ACHN (cell line): ENCODE results near the gene FABP2.
"Not testable (repeated sequence)": the region's sequence is repeated elsewhere in the genome, so short reads cannot be mapped to it uniquely, and the experiment has no call there.

Experiments
- DNase-seq: peaks from one replicate; pipeline ENCODE4 v3.0.0-alpha.2; 2015
- in situ Hi-C: cut with HindIII; loops from 2 replicates; pipeline ENCODE4 v1.10.0; 2017; ENCODE audit warnings: low sequenced_read_pairs, low pct_ligation_motif_present, low pct_unique_long_range_greater_than_20kb

Gene FABP2

DNA sequence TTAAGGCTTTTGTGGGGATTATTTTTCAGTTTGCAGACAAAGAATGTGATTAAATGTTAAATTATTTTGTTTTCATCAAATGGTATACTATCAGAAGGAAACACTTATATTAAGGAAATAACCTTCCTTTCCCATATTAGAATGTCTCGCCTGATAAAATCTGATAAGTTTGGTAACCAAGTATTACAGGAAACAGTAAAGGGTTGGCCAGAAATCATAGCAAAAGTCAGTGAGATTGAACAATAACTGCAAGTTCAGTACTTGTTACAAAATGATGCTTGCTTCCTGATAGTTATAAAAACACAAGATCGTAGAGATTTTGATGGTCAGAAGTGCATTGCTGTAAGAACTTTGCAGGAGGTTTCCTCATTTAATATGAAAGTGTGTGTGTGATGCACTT, 40.5 kb downstream of the FABP2 start:
- no peak for DNase-seq
- in situ Hi-C loops: no loop called here

DNA sequence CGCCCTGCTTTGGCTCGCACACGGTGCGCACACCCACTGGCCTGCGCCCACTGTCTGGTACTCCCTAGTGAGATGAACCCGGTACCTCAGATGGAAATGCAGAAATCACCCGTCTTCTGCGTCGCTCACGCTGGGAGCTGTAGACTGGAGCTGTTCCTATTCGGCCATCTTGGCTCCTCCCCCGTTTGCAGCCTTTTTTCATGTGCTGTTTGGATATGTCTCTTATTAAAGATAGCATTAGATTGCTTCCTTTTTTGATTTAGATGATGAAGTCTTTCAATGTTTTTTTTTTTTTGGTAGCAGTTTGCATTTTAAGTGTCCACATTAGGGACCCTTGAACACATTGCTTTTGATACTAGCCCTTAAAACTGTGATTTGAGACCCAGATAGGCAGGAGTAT, 42.0 kb downstream of the FABP2 start:
- DNase-seq, in situ Hi-C loops: not testable (repeated sequence)

- DNase-seq, in situ Hi-C loops: not testable (repeated sequence)
Observed at GRCh38 chr4:119279541-119279940, 42.4 kb downstream of the FABP2 start.

DNA sequence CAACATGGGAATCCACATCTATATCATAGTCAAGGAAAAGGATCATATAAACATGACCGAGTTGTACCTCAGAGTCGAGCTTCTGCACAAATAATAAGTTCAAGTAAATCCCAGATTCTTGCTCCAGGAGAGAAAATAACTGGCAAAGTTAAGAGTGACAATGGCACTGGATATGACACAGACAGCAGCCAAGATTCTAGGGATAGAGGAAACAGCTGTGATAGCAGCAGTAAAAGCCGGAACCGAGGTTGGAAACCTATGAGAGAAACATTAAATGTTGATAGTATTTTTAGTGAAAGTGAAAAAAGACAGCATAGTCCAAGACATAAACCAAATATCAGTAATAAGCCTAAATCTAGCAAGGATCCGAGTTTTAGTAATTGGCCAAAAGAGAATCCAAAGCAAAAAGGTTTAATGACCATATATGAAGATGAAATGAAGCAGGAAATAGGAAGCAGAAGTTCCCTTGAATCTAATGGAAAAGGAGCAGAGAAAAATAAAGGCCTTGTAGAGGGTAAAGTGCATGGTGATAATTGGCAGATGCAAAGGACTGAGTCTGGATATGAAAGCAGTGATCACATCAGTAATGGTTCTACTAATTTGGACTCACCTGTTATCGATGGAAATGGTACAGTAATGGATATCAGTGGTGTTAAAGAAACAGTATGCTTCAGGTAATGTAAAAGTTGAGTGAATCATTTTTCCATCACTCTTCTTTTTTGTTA, 50.4 kb downstream of the FABP2 start:
- in situ Hi-C loops: no loop called here
- DNase-seq: no peak

GRCh38 chr4:119268466-119268865, 53.5 kb downstream of the FABP2 start:
- DNase-seq: no peak
- in situ Hi-C loops: no loop called here
